ENCODE measurements around the gene CTSH.

- TF ChIP-seq CTCF (IDR thresholded peaks at IDR 0.05) (no peak), POLR2A (IDR thresholded peaks at IDR 0.05) (no peak)
Observed at GRCh38 chr15:78906316-78906620, 38.6 kb downstream of the CTSH start.
